Neural cell (in vitro differentiated cells): Measurements from ENCODE around the gene IDI2. TPM values are rescaled to one million over a fixed set of nuclear protein-coding genes. Genes with fewer than 3 reads are reported as not detected.

ENCODE experiments used
- H2AFZ ChIP-seq: fragments of 200-600, 300-800 bp; sonication (generic), shearing (Covaris generic); 2 replicates; pipeline ENCODE4 v1.6.0; 2014; ENCODE audit warnings: low read depth, mild to moderate bottlenecking, antibody characterized with exemption, low read length, moderate library complexity
- H3F3A ChIP-seq: fragments of 200-600 bp; shearing (Covaris generic); 2 replicates; pipeline ENCODE4 v1.6.1; 2016; ENCODE audit warnings: mild to moderate bottlenecking, moderate library complexity, mixed read lengths, antibody characterized with exemption, low read length; ENCODE audit not compliant: insufficient read depth, poor library complexity, severe bottlenecking
- H3K27ac ChIP-seq: fragments of 200-600, 300-800 bp; sonication (generic), shearing (Covaris generic); 2 replicates; pipeline ENCODE4 v1.5.1; 2014; ENCODE audit warnings: mild to moderate bottlenecking, low read length, moderate library complexity
- H3K27me3 ChIP-seq: fragments of 300-800, 200-600 bp; sonication (generic), shearing (Covaris generic); 2 replicates; pipeline ENCODE4 v1.6.0; 2014; ENCODE audit warnings: mild to moderate bottlenecking, low read depth, low read length, moderate library complexity; ENCODE audit not compliant: insufficient read depth
- H3K36me3 ChIP-seq: fragments of 300-800, 200-600 bp; sonication (generic), shearing (Covaris generic); 2 replicates; pipeline ENCODE4 v1.5.1; 2014; ENCODE audit warnings: mild to moderate bottlenecking, antibody characterized with exemption, low read length, moderate library complexity; ENCODE audit not compliant: insufficient read depth
- H3K4me2 ChIP-seq: fragments of 300-800, 200-600 bp; sonication (generic), shearing (Covaris generic); 2 replicates; pipeline ENCODE4 v1.6.0; 2014; ENCODE audit warnings: mild to moderate bottlenecking, low read length
- H3K4me3 ChIP-seq: fragments of 300-800, 200-600 bp; sonication (generic), shearing (Covaris generic); 2 replicates; pipeline ENCODE4 v1.5.1; 2014; ENCODE audit warnings: mild to moderate bottlenecking, low read length, moderate library complexity
- H3K79me2 ChIP-seq: fragments of 200-600 bp; shearing (Covaris generic); replicated peaks from 2 replicates; pipeline ENCODE4 v1.6.0; 2014; ENCODE audit warnings: mild to moderate bottlenecking, low read length, moderate library complexity; ENCODE audit not compliant: insufficient read depth
- H3K9ac ChIP-seq: fragments of 300-800, 200-600 bp; sonication (generic), shearing (Covaris generic); 2 replicates; pipeline ENCODE4 v1.6.1; 2016; ENCODE audit warnings: mild to moderate bottlenecking, low read length, mixed read lengths
- H3K9me2 ChIP-seq: fragments of 200-600 bp; shearing (Covaris generic); 2 replicates; pipeline ENCODE4 v1.6.1; 2016; ENCODE audit warnings: mild to moderate bottlenecking, low read length, mixed read lengths; ENCODE audit not compliant: insufficient read depth
- H3K9me3 ChIP-seq: fragments of 200-600, 300-800 bp; sonication (generic), shearing (Covaris generic); 2 replicates; pipeline ENCODE4 v1.6.1; 2016; ENCODE audit warnings: mild to moderate bottlenecking, mixed run types, low read length, moderate library complexity, mixed read lengths
- H4K20me1 ChIP-seq: fragments of 200-600 bp; shearing (Covaris generic); 2 replicates; pipeline ENCODE4 v1.6.1; 2016; ENCODE audit warnings: mild to moderate bottlenecking, mixed run types; ENCODE audit not compliant: insufficient read depth
- EP300 ChIP-seq: fragments of 450-650 bp; conservative IDR thresholded peaks from 2 replicates; pipeline ENCODE4 v1.6.1; 2014; ENCODE audit warnings: antibody characterized with exemption, mild to moderate bottlenecking, moderate library complexity; ENCODE audit not compliant: poor library complexity, severe bottlenecking
- EZH2 ChIP-seq: fragments of 200-600, 300-800 bp; shearing (Covaris generic), sonication (generic); IDR thresholded peaks from 2 replicates; pipeline ENCODE4 v1.6.1; 2014; ENCODE audit warnings: antibody characterized with exemption, low read length, borderline replicate concordance, mild to moderate bottlenecking; ENCODE audit not compliant: insufficient read depth, poor library complexity, severe bottlenecking
- MXI1 ChIP-seq: fragments of 450-650 bp; conservative IDR thresholded peaks from 2 replicates; pipeline ENCODE4 v1.6.1; 2014; ENCODE audit warnings: antibody characterized with exemption, mild to moderate bottlenecking; ENCODE audit not compliant: poor library complexity, severe bottlenecking
- POLR2AphosphoS5 ChIP-seq: IDR thresholded peaks from 2 replicates; pipeline ENCODE4 v1.6.1; 2012
- RAD21 ChIP-seq: fragments of 450-650 bp; conservative IDR thresholded peaks from 2 replicates; pipeline ENCODE4 v1.6.1; 2014; ENCODE audit warnings: antibody characterized with exemption, mild to moderate bottlenecking, moderate library complexity
- SMC3 ChIP-seq: fragments of 450-650 bp; conservative IDR thresholded peaks from 2 replicates; pipeline ENCODE4 v1.6.1; 2014; ENCODE audit warnings: antibody characterized with exemption, mild to moderate bottlenecking, moderate library complexity; ENCODE audit not compliant: poor library complexity
- TAF1 ChIP-seq: IDR thresholded peaks from 2 replicates; pipeline ENCODE4 v1.6.1; 2012; ENCODE audit warnings: low read depth
- polyA plus RNA-seq: library from polyadenylated mRNA; depleted of rRNA; stranded (reverse); fragments of >200 nt; gene quantifications from 2 replicates; pipeline ENCODE4 v1.2.3, GENCODE V29; 2014
- TF ChIP-seq, protein P1 (sequence below): IDR thresholded peaks from 2 replicates; pipeline ENCODE4 v1.6.1; 2012; ENCODE audit warnings: borderline replicate concordance
- TF ChIP-seq, protein P2 (sequence below): fragments of 450-650 bp; IDR thresholded peaks from 2 replicates; pipeline ENCODE4 v1.5.1; 2014; ENCODE audit warnings: antibody characterized with exemption, mild to moderate bottlenecking, moderate library complexity; ENCODE audit not compliant: poor library complexity, severe bottlenecking

IDI2 gene
- polyA plus RNA-seq, 1 donor from 2014 or later = 0.24 TPM

DNA sequence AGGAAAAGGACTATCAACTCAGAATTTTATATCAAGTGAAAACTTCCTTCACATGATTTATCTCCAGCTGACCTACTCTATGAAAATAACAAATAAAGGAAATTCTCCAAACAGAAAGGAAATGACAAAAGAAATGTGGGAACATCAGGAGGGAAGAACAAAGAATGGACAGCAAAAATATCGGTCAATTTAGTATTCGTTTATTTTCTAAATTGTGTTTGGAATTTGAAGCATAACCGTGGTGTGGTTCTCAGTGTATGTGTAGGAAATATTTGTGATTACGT, 39.2 kb upstream of the IDI2 start:
- TF ChIP-seq, protein P1, sequence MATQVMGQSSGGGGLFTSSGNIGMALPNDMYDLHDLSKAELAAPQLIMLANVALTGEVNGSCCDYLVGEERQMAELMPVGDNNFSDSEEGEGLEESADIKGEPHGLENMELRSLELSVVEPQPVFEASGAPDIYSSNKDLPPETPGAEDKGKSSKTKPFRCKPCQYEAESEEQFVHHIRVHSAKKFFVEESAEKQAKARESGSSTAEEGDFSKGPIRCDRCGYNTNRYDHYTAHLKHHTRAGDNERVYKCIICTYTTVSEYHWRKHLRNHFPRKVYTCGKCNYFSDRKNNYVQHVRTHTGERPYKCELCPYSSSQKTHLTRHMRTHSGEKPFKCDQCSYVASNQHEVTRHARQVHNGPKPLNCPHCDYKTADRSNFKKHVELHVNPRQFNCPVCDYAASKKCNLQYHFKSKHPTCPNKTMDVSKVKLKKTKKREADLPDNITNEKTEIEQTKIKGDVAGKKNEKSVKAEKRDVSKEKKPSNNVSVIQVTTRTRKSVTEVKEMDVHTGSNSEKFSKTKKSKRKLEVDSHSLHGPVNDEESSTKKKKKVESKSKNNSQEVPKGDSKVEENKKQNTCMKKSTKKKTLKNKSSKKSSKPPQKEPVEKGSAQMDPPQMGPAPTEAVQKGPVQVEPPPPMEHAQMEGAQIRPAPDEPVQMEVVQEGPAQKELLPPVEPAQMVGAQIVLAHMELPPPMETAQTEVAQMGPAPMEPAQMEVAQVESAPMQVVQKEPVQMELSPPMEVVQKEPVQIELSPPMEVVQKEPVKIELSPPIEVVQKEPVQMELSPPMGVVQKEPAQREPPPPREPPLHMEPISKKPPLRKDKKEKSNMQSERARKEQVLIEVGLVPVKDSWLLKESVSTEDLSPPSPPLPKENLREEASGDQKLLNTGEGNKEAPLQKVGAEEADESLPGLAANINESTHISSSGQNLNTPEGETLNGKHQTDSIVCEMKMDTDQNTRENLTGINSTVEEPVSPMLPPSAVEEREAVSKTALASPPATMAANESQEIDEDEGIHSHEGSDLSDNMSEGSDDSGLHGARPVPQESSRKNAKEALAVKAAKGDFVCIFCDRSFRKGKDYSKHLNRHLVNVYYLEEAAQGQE = no peak
- TF ChIP-seq, protein P2, sequence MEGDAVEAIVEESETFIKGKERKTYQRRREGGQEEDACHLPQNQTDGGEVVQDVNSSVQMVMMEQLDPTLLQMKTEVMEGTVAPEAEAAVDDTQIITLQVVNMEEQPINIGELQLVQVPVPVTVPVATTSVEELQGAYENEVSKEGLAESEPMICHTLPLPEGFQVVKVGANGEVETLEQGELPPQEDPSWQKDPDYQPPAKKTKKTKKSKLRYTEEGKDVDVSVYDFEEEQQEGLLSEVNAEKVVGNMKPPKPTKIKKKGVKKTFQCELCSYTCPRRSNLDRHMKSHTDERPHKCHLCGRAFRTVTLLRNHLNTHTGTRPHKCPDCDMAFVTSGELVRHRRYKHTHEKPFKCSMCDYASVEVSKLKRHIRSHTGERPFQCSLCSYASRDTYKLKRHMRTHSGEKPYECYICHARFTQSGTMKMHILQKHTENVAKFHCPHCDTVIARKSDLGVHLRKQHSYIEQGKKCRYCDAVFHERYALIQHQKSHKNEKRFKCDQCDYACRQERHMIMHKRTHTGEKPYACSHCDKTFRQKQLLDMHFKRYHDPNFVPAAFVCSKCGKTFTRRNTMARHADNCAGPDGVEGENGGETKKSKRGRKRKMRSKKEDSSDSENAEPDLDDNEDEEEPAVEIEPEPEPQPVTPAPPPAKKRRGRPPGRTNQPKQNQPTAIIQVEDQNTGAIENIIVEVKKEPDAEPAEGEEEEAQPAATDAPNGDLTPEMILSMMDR = no peak
- no peak for TF ChIP-seq MXI1
- TF ChIP-seq EZH2 = no peak
- TF ChIP-seq TAF1 = no peak
- no peak for TF ChIP-seq POLR2AphosphoS5
- no peak for TF ChIP-seq RAD21
- TF ChIP-seq EP300 = no peak
- H4K20me1 ChIP-seq = no peaks in the 10 kb centered on the region
- H3K4me2 ChIP-seq = no peak overlapping the region
- no peaks in the 10 kb centered on the region for H3K27me3 ChIP-seq
- peaks cover 21% of the 10 kb centered on the region for H3K79me2 ChIP-seq
- H3F3A ChIP-seq = no peaks in the 10 kb centered on the region
- no peaks in the 10 kb centered on the region for H3K9me2 ChIP-seq
- no peak overlapping the region for H3K27ac ChIP-seq
- H3K9me3 ChIP-seq = no peaks in the 10 kb centered on the region
- no peak overlapping the region for H3K4me3 ChIP-seq
- H3K9ac ChIP-seq = no peak overlapping the region
- H3K36me3 ChIP-seq = no peaks in the 10 kb centered on the region
- H2AFZ ChIP-seq = no peak overlapping the region

DNA sequence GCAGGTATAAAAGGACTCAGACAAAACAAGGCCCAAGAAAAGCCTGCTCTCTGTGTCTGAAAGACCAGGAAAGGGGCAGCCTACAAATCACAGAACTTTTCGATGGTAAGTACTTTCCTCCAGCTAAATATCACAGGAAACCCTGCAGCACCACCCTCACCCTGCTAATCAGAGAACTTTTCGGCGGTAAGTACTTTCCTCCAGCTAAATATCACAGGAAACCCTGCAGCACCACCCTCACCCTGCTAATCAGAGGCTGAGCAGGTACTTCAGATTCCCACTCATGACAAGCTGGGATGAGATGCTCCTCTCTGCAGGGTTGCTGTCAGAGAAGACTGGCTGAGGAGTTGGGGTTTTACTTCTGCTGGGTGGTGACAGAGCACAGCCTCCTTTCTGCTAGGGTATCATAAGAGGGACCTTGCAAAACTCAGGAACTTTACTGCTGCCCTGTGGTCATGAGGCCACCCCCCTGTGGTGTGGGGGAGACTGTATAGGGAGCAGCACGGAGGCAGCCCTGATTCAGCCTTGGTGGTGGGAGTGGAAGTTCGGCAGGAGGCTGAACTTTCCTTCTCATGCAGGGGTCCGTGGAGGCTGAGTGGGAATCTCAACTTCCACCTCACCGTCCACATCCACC, 37.7 kb upstream of the IDI2 start:
- Histone ChIP-seq H3K9ac (no peak overlapping the region), H3K9me2 (no peaks in the 10 kb centered on the region), H3K27ac (peak overlapping the region; percentile 21), H3K4me3 (no peak overlapping the region), H4K20me1 (no peaks in the 10 kb centered on the region), H3K79me2 (peaks cover 28% of the 10 kb centered on the region), H3K36me3 (no peaks in the 10 kb centered on the region), H3K9me3 (no peaks in the 10 kb centered on the region), H2AFZ (no peak overlapping the region), H3K27me3 (no peaks in the 10 kb centered on the region), H3K4me2 (no peak overlapping the region), H3F3A (no peaks in the 10 kb centered on the region)
- TF ChIP-seq SMC3 (no peak), EP300 (no peak), POLR2AphosphoS5 (no peak), EZH2 (no peak), MXI1 (no peak), RAD21 (no peak), TAF1 (no peak)
- TF ChIP-seq, protein P2 = no peak
- TF ChIP-seq, protein P1 = no peak
